Kidney (tissue), 14 donors: ENCODE data around the gene ATP23. TPM values are rescaled to one million over a fixed set of nuclear protein-coding genes. Genes with fewer than 3 reads are reported as not detected.

Source experiments
- DNase-seq, 5 donors: peaks; one replicate each; pipeline ENCODE4 v3.0.0-alpha.2; 2013 to 2020
- FAIRE-seq: peaks from 2 replicates; lab custom pipeline; 2012; peaks lifted over from hg19 to GRCh38; lab: Jason Lieb, UNC
- H3K27ac ChIP-seq, 2 donors: one replicate each; pipeline ENCODE4 v1.7.0; 2013; ENCODE audit warnings: low read depth in 2 of 2, low read length in 2 of 2, inconsistent platforms in 1 of 2
- H3K27me3 ChIP-seq: one replicate; pipeline ENCODE4 v1.7.1; 2013; ENCODE audit warnings: low read length, inconsistent platforms; ENCODE audit not compliant: control insufficient read depth, insufficient read depth
- H3K36me3 ChIP-seq, 3 donors: one replicate each; pipeline versions ENCODE4 v1.7.0 to v1.7.1; 2013; ENCODE audit warnings: low read length in 3 of 3, control low read depth in 1 of 3, inconsistent platforms in 1 of 3; ENCODE audit not compliant: insufficient read depth in 3 of 3, control insufficient read depth in 2 of 3
- H3K4me1 ChIP-seq, 3 donors: one replicate each; pipeline versions ENCODE4 v1.7.0 to v1.7.1; 2013; ENCODE audit warnings: low read length in 3 of 3, inconsistent platforms in 1 of 3, low read depth in 1 of 3; ENCODE audit not compliant: control insufficient read depth in 2 of 3, insufficient read depth in 2 of 3
- H3K4me3 ChIP-seq, 3 donors: one replicate each; pipeline versions ENCODE4 v1.7.0 to v1.8.1; 2013; ENCODE audit warnings: low read length in 3 of 3, control low read depth in 1 of 3, inconsistent platforms in 1 of 3
- H3K9ac ChIP-seq, 3 donors: one replicate each; pipeline versions ENCODE4 v1.7.0 to v1.7.1; 2013; ENCODE audit warnings: low read length in 3 of 3, control low read depth in 1 of 3, inconsistent platforms in 1 of 3
- H3K9me3 ChIP-seq, 3 donors: one replicate each; pipeline versions ENCODE4 v1.7.0 to v1.7.1; 2013; ENCODE audit warnings: low read length in 3 of 3, control low read depth in 1 of 3, inconsistent platforms in 1 of 3; ENCODE audit not compliant: control insufficient read depth in 2 of 3, insufficient read depth in 1 of 3
- CTCF ChIP-seq: IDR thresholded peaks from 3 replicates; pipeline ENCODE4 v1.5.1; 2012; ENCODE audit warnings: mild to moderate bottlenecking, moderate library complexity, borderline replicate concordance; ENCODE audit not compliant: insufficient read depth; ENCODE audit errors: extremely low read depth
- intact Hi-C: fragments of 100-400 bp; cut with DNase I; formaldehyde crosslinking; loops from one replicate; pipeline ENCODE4 v1.11.1; 2022
- polyA plus RNA-seq: library from polyadenylated mRNA; stranded (reverse); fragments of 350-450 nt; fragmentation: Illumina TruSeq; extraction: RNeasy Lipid Tissue Mini Kit (QIAGEN cat#74804); gene quantifications from one replicate; pipeline ENCODE4 v1.2.3, GENCODE V29; 2014; ENCODE audit warnings: low read depth, low replicate concordance; ENCODE audit not compliant: insufficient read depth
- total RNA-seq: library from RNA; stranded (reverse); fragmentation: NEBNext Ultra II Directional; extraction: Animal tissue kit (Norgen Biotek cat#: 25700); gene quantifications from one replicate; pipeline ENCODE4 v1.2.1, GENCODE V29; 2021
- donor health status: control.
- donor health status: control.
- donor health status: control.
- donor health status: control.
- donor health status: control.
- donor health status: DM: yes; HTN: yes; CAD: no.
- donor health status: Normal renal cell carcinoma (clear cell type).

ATP23 gene
- total and polyA plus RNA-seq, 2 donors from 2014 or later = 3.7 to 13.1 TPM

- Histone ChIP-seq H3K27me3 (no peaks in the 10 kb centered on the region), H3K4me1 (peaks cover 0 to 5% (median 0%) of the 10 kb centered on the region in 3 donors), H3K27ac (peak overlapping the region; percentile 67 to 82), H3K9me3 (no peaks in the 10 kb centered on the region), H3K4me3 (peak overlapping the region; percentile 94 to 96 (median 95)), H3K9ac (peak overlapping the region; percentile 75 to 88 (median 75)), H3K36me3 (no peaks in the 10 kb centered on the region)
- FAIRE-seq (no peak), DNase-seq (peak; percentile 94 to 98 (median 95))
- intact Hi-C loops = no loop called here
- TF ChIP-seq CTCF = no peak
These were observed 5.4 kb upstream of the ATP23 start for GRCh38 chr12:57935839-57936512.

- DNase-seq (no peak), FAIRE-seq (no peak)
- H3K9ac ChIP-seq = peak overlapping the region in 1 of 3 donors; percentile 88
- H3K4me1 ChIP-seq = peaks cover 0 to 5% (median 0%) of the 10 kb centered on the region in 3 donors
- intact Hi-C loops = no loop called here
- peak overlapping the region; percentile 94 to 96 (median 95) for H3K4me3 ChIP-seq
- no peaks in the 10 kb centered on the region for H3K9me3 ChIP-seq
- H3K27me3 ChIP-seq = no peaks in the 10 kb centered on the region
- no peak for TF ChIP-seq CTCF
- no peak overlapping the region for H3K27ac ChIP-seq
- H3K36me3 ChIP-seq = no peaks in the 10 kb centered on the region
These were observed 4.9 kb upstream of the ATP23 start for GRCh38 chr12:57936513-57936883.

DNA sequence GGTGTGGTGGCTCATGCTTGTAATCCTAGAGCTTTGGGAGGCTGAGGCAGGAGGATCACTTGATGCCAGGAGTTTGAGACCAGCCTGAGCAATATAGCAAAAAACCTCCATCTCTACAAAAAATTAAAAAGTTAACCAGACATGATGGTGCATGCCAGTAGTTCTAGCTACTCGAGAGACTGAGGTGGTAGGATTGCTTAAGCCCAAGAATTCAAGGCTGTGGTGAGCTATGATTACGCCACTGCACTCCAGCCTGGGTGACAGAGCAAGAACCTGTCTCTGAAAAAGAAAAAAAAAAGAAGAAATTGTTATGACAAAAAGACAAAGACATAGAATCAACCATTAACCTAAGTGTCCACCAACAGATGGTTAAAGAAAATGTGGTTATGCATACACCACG is 2.1 kb upstream of the ATP23 start:
- intact Hi-C loops = no loop called here
- no peak overlapping the region for H3K4me3 ChIP-seq
- H3K9me3 ChIP-seq = no peaks in the 10 kb centered on the region
- H3K27ac ChIP-seq = no peak overlapping the region
- no peak for TF ChIP-seq CTCF
- FAIRE-seq (no peak), DNase-seq (no peak)
- no peak overlapping the region for H3K9ac ChIP-seq
- no peaks in the 10 kb centered on the region for H3K27me3 ChIP-seq
- peaks cover 0 to 7% (median 0%) of the 10 kb centered on the region in 3 donors for H3K4me1 ChIP-seq
- no peaks in the 10 kb centered on the region for H3K36me3 ChIP-seq
